Activated T-cell treated with anti-CD3 and anti-CD28 coated beads for 4 hours (primary cell): ENCODE data around the gene SNTB2.
A peak's percentile ranks its signal among the peaks of the same experiment; 100 is the strongest.
"Not testable (repeated sequence)": the region's sequence is repeated elsewhere in the genome, so short reads cannot be mapped to it uniquely, and the experiment has no call there.

Experiments
- DNase-seq: peaks from one replicate; pipeline ENCODE4 v3.0.0-alpha.2; 2020

SNTB2 gene

DNA sequence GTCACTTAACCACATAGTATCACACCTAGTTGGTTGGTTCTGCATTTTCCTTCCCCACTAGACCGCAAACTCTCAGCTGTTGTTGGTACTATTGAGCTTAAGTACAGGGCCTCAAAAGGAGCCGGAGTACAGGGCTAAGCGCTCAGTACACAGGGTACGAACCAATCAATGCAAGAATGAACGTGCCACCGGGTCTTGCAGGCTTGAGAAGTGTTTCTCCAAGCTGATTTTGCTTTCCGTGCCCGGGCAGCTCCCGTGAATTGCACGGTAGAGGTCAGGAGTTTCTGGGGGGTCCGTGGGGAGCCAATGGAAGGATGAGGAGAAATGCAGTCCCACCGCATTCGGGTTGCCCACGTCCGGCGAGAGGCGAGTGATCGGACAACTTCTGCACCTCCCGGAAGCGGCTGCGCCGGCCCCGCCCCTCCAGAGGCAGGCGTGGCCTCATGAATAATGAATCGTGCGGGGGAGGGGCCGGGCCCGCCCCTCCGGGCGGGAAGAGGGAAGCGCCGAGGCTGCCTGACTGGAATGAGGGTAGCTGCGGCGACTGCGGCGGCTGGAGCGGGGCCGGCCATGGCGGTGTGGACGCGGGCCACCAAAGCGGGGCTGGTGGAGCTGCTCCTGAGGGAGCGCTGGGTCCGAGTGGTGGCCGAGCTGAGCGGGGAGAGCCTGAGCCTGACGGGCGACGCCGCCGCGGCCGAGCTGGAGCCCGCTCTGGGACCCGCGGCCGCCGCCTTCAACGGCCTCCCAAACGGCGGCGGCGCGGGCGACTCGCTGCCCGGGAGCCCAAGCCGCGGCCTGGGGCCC is at the start of gene SNTB2:
TSS of gene SNTB2 (plus strand) at position 523 of the 804 bp plus-strand sequence. CDS start at position 526, 3 bp downstream.
- DNase-seq = peak; percentile 75

DNA sequence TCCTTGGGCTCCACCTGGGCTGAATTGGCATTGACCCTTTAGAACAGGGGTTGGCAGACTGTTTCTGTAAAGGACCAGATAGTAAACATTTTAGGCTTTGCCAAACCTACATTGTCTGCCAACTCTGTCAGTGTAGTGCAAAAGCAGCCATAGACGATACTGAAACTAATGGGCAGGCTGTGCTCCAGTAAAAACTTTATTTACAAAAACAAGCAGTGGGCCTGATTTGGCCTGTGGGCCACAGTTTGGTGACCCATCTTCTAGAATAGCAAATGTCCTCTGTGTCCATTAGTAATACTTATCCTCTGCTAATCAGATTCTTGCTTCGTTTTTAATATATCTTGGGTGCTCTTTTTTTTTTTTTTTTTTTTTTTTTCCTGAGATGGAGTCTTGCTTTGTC is 48.4 kb upstream of the SNTB2 start:
- no peak for DNase-seq

DNA sequence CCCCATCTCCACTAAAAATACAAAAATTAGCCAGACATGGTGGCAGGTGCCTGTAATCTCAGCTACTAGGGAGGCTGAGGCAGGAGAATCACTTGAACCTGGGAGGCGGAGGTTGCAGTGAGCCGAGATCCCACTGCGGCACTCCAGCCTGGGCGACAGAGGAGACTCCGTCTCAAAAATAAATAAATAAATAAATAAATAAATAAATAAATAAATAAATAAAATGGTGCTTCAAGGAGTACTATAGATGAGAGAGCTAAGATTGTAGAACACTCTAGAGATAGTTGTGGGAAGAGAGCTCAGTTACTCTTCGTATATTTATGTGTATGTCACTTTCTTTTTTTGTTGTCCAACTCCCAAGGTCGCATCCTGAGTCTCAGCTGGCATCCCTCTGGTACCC is 47.5 kb upstream of the SNTB2 start:
- DNase-seq = not testable (repeated sequence)

DNA sequence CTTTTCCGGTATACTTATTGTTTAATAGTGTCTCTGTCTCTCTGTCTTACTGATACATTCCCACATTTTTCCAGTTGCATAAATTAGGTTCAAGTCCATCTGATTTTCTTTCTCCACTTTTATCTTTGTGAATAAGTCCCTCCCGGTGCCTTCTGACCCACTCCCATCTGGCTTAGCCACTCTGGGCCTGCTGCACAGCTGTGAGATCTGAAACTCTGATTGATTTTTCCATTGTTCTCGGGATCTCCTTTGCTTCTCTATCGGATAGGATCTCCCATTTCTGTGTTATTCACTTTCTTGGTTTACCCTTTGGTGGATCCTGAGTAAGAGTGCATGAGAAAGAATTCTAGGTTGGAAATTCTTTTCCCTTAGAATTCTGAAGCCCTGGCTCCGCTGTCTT is 46.0 kb upstream of the SNTB2 start:
- DNase-seq = no peak

DNA sequence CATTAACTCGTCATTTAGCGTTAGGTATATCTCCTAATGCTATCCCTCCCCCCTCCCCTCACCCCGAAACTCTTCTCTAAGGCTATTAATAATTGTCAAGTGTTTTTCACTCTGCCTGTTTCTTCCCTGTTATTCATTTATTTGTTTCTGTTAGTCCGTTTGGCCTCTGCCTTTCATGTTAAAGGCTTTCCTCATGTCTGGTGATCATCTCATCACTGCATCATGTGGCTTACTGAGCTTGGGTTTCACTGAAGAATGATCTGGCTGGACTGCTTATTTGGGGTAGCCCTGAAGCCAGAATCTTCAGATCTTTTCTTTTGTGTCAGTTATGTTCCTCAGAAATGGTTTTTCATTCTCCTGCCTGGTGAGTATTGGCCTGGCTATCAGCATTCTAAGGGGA is 45.0 kb upstream of the SNTB2 start:
- DNase-seq = no peak

DNA sequence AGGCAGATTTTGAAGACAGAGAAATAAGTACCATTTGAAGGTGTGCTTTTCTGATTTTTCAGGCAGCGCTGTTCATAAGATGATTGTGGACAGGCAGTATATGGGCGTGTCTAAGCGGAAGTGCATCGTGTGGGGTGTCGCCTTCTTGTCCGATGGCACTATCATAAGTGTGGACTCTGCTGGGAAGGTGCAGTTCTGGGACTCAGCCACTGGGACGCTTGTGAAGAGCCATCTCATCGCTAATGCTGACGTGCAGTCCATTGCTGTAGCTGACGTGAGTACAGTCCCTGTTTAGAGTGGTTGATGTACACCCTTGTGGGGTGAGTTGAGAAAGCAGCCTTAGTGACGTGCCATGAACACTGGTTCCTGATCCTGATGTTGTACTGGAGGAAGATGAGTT is 43.8 kb upstream of the SNTB2 start:
- no peak for DNase-seq

DNA sequence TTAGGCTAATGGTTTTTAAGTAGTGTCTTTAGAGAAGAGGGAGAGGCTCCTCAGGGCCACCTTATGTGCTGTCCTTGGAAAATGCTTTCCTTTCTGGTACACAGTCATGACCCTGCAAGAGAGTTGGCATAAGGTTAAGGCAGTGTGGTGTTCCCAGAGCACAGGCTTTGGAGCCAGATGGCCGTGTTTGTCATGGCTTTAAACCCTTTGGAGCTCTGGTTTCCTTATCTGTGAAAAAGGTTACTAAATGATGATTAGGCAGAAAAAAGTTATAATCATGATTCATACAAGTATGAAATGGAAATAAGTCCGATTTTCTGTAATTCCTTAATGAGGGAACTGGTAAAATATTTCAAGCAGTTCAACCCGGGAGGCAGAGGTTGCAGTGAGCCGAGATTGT is 41.3 kb upstream of the SNTB2 start:
- DNase-seq = no peak

DNA sequence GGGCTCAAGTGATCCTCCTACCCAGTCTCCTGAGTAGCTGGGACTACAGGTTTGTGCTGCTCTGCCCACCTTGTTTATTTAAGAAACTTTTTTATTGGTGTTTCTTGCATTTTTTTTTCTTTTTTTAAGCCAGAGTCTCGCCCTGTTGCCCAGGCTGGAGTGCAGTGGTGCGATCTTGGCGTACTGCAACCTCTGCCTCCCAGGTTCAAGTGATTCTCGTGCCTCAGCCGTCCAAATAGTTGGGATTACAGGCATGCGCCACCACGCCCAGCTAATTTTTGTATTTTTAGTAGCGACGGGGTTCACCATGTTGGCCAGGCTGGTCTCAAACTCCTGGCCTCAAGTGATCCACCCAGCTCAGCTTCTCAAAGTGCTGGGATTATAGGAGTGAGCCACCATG is 37.3 kb upstream of the SNTB2 start:
- DNase-seq = not testable (repeated sequence)

DNA sequence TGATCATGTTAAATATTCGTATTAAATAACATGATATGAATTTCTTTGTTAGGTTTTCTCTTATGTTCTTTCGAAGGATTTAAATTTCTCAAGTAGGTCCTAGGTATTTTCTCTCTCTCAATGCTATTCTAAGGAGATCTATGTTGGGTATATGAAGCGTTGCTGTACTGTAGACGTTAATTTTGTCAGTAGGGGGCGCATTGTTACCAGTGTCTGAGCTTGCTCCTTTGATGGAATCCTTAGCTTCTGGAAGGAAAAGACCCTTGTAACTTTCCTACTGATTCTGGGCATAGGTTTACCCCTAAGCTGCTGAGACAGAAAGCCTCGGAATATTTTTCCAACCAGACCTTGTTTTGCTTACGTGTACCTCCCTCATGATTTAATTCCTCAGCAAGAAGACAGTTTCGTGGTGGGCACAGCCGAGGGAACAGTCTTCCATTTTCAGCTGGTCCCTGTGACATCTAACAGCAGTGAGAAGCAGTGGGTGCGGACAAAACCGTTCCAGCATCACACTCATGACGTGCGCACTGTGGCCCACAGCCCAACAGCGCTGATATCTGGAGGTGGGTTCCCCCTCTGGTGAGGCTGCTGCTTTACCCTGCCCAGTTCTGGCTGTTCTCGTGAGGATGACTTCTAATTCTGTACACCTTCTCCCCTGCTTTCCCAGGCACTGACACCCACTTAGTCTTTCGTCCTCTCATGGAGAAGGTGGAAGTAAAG is 36.7 kb upstream of the SNTB2 start:
- peak; percentile 45 for DNase-seq

DNA sequence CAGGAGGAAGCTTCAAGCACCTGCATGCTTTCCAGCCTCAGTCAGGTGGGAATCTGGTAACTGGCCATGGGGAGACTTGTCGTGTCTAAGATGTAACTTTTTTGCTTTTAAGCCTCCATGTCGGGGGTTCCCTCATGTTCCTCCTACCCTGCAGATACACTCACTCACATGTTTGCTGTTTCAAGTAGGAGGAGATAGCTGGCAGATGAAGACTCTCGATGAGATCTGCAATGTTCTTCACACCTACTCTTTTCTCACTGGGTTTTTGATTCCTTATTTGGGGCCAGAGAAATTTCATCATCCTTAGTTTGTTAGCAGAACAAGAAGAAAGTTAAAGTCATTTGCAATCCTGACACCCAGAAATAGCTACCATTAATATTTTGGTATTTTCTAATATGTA is 29.8 kb upstream of the SNTB2 start:
- no peak for DNase-seq

DNA sequence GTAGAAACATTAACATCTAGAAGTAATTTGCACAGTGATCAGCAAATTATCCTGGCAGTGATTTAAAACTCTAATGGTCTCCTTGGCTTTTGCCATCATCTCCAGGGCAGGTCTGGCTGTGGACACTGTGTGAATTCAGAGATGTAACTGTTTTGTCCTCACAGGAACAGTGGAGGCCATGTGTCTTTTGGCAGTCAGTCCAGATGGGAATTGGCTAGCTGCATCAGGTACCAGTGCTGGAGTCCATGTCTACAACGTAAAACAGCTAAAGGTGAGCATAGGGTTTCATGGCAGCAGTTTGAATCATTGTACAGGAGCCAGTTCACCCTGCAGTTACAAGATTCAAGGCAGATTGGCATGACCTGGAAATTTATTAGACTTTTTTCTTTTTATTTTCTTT is 26.8 kb upstream of the SNTB2 start:
- DNase-seq = no peak

DNA sequence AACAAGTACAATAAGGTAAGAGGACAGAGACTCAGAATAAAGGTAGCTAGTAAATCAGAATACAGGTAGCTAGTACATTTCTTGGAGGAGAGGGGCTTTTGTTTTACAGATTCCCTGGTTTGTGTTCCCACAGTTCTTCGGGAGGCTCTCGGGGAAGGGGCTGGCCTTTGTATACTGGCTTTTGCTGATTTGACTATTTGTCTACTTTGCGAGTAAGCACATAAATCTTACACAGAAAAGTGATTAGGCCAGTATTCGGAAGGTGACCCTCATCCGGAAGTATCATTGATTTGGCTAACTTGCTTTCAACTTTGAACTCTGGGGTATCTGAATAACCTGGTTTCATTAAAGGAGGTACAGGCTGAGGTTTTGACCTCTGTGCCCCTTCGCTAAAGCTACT is 21.4 kb upstream of the SNTB2 start:
- no peak for DNase-seq

DNA sequence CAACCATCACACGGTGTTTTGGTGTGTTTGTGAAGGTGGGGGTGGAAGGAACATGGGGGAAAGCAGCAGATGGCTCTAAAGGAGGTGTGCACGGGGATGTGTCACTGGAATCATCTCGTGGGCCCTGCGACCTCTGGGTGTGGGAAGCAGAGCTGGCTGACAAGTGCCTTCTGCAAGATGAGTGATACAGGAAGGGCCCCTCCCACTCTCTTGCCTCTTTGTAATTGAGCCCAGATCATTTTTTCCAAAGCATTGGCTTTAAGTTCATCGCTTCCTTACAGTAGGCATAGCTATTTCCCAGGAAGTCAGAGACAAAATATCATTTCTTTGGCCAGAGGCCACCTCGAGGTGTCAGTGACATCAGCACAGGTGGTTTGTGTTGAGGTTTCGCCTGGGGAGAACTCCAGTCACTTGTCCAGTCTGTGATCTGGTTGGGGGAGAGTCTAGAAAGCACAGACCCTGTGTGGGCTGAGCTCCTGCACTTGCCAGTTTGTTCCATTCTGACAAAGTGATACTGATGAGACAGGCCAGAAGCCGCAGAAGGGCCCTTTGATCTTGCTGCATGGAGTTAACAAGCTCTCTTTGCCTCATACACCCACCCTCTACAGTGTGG is 20.6 kb upstream of the SNTB2 start:
- peak; percentile 63 for DNase-seq

DNA sequence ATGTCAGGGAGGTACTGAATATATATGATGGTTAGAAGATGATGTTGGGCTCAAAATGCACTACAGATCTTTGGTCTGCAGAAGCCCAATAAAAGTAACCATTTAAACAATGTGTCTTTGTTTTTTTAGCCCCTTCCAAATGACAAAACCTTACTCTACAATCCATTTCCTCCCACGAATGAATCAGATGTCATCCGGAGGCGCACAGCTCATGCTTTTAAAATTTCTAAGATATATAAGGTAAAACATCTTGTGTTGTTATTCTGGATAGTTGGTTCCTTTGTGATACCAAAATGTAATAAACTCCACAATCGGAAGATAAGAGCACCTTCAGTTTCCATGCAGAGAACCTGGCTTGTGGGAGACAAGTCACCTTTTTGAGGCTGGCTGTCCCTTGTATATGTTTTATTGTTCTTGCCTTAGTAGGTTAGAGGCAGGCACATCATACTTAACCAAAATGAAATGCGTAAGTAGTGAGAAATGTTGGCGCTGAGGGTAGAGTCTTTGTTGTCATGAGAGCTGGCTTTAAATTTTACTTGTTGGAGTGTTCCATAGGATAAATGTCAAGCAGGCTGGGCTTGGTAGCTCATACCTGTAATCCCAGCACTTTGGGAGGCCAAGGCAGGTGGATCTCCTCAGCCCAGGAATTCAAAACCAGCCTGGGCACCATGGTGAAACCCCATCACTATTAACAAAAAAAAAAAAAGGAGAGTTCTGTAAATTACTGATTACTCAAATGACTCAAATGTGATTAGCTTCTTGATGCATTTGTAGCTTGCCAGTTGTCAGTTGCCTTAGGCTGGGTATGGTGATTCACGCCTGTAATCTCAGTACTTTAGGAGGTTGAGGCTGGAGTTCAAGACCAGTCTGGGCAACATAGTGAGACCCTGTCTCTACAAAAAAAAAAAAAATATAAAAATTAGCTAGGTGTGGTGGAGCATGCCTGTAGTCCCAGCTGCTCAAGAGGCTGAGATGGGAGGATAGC is 19.7 kb upstream of the SNTB2 start:
- DNase-seq = no peak

DNA sequence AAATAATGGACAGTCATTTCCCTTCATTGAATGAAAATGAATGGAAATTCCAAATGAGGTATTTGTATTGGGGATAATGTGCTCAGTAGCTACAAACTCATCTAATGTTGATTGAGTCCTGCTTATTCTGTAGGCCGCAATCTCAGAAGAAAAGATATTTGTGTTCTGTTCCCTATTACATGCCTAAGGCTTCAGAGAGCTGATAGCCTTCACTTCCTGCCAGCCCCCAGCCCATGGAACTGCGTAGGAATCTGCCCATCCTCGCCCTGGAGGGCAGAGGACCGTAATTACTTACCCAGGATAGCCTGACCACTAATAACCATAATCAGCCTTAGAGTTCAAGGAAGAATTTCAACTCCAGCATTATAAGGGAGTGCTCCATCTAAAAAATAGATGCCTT is 17.9 kb upstream of the SNTB2 start:
- DNase-seq = no peak

DNA sequence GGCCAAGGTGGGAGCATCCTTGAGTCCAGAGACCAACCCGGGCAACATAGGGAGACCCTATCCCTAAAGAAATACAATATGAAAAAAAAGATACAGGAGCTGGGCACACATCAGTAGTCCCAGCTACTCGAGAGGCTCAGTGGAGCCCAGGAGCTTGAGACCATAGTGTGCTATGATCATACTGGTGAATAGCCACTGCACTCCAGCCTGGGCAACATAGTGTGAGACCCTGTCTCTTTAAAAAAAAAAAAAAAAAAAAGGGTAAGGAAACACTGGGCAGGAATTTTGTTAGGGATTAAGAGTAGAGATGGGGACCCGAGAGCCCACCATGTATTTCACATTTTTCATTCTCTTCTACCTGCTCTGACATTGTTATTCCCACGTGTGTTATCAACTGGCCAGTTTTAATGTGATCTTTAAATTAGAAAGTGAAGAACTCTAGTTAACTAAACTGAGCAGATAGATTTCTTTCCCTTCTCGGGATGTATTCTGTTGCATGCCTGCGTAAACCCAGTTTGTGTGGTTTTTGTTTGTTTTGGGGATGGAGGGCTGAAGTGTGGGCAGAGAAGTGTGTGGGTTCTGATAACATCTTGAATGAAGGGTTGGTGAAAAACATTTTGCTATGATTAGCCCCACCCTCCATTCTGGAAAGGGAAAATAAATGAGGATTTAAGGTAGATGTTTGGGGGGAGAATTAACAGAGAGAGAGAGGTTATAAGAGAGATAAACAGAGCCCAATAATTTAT is 17.2 kb upstream of the SNTB2 start:
- DNase-seq = no peak

DNA sequence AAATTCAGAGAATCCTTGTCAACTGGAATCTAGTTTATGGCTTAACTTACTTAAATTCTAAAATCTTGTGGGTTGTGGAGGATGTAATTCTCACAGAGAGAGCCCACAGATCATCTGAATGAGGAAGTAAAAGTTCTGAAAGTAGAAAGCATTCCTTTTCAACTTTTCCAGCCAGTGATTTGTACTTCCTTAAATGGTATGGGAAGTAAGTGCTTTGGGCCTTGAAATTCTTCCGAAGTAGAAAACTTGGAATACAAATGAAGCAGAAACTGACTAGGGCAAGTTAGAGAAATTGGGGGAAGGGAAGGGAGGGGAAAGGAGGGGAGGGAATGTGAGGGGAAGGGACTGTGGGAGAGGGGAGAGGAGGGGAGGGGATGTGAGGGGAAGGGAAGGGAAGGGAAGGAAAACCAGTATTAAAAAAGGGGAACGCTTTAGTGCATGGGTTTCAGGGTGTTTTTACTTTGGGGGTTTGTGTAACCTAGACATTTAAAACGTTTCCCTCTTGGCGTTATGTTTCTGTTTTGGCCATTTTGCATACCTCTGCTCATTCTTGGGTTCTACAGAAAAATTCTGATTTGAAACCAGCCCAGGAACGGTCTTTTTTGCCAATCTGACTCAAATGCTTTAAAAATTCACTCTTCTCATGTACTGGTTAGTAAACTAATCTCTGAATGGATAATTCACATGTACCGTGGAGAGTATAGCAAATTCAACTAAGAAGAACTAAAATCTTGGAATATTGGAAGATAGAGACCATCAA is 15.5 kb upstream of the SNTB2 start:
- DNase-seq = no peak

DNA sequence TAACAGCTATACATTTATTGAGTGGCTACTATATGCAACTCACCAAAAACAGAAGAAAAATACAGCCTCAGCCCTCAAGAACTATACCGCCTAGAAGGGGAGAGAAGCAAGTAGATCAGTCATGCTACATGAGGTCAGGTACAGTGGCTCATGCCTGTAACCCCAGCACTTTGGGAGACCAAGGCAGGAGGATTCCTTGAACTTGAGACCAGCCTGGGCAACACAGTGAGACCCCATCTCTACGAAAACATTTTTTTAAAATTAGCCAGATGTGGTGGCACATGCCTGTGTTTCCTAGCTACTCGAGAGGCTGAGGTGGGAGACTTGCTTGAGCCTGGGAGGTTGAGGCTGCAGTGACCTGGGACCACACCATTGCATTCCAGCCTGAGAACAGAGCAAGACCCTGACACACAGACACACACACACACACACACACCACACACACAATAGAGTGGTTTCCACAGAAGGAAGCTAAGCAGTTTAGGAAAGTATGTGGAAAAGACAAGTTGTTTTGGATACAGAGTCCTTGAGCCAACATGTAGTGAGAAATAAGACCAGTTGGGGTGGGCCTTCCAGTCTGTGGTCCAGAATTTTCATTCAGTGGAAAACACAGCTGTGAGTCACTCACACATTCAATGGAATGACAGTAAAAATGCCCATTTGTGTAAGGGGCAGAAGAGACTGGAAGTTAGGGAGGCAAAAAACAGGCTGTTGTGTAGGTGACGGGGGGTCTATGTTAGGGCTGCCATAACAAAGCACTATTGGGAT is 10.7 kb upstream of the SNTB2 start:
- DNase-seq = no peak

DNA sequence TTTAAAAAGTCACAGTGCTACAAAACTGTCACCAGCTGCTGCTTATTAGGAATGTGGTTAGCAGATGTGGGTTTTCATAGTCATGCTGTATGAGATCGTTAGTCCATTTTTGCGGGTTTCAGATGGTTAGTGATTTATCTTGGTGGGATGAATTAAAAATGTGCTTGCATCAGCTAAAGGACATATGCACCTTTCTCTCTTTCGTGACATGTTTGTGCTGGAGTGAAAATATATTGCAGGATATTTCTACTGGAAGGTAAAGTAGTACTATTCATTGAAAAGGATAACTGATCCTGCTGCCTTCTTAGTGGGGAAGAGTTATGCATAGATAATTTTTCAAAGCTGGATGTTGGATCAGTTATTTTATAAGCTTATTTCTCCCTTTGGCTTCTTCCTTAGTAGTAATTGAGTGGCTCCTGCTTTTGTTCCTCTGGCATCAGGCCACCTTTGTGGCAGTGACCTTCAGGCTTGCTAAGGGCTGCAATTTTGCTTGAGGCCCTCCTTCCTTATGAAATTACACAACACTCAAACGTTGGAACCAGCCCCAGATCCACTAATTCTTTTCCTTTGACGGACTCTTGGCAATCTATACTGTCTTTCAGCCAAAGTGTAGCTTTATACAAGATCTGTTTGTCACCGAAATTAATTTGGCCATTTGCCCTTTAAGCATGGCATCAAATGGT is 7.5 kb upstream of the SNTB2 start:
- no peak for DNase-seq

DNA sequence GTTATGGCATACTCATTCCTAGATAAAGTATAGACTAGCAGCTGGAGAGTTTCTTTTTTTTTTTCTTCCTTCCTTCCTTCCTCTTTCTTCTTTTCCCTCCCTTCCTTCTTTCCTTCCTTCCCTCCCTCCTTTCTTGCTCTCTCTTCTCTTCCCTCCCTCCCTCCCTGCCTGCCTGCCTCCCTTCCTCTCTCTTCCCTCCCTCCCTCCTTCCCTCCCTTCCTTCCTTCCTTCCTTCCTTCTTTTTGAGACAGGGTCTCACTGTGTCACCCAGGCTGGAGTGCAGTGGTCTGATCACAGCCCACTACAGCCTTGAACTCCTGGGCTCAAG is 7.0 kb upstream of the SNTB2 start:
- DNase-seq = no peak
